ENCODE measurements around the gene CHI3L1.

DNA sequence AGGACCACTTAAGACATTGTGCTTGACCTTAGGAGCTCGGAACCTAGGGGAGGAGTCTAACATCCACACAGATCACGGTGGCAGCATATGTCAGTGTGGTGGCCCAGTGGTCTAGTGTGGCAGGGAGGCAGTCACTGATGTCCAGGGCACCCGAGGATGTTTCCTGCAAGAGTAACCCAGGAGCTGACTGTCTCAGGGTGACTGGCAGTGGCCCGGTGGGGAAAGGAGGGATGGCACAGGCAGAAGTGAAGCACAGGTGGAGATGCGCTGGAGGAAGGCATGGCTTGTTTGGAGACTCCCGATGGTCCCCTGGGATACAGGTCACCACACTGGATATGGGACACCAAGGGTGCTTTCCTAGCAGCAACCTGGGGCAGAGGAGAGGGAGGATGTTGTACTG, 26.6 kb upstream of the CHI3L1 start:
- TF ChIP-seq, protein P1, sequence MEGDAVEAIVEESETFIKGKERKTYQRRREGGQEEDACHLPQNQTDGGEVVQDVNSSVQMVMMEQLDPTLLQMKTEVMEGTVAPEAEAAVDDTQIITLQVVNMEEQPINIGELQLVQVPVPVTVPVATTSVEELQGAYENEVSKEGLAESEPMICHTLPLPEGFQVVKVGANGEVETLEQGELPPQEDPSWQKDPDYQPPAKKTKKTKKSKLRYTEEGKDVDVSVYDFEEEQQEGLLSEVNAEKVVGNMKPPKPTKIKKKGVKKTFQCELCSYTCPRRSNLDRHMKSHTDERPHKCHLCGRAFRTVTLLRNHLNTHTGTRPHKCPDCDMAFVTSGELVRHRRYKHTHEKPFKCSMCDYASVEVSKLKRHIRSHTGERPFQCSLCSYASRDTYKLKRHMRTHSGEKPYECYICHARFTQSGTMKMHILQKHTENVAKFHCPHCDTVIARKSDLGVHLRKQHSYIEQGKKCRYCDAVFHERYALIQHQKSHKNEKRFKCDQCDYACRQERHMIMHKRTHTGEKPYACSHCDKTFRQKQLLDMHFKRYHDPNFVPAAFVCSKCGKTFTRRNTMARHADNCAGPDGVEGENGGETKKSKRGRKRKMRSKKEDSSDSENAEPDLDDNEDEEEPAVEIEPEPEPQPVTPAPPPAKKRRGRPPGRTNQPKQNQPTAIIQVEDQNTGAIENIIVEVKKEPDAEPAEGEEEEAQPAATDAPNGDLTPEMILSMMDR (conservative IDR thresholded peaks at IDR 0.05; ENCODE audit: low read length): no peak
- TF ChIP-seq EZH2phosphoT487 (IDR thresholded peaks at IDR 0.05; ENCODE audit: borderline replicate concordance, low read depth, low read length): no peak
